Gastroesophageal sphincter (tissue), 3 donors: ENCODE measurements around the gene PPARG.
"Not testable (repeated sequence)": the region's sequence is repeated elsewhere in the genome, so short reads cannot be mapped to it uniquely, and the experiment has no call there.

ENCODE experiments used
- EP300 ChIP-seq: sonication (generic); formaldehyde crosslinking; IDR thresholded peaks from one replicate; pipeline ENCODE4 v1.6.1; 2017; ENCODE audit warnings: antibody characterized with exemption, mild to moderate bottlenecking
- POLR2A ChIP-seq, 2 donors: fragments of 450-650 bp; IDR thresholded peaks; one replicate each; pipeline ENCODE4 v1.6.1; 2017; ENCODE audit warnings: antibody characterized with exemption in 2 of 2, mild to moderate bottlenecking in 2 of 2, moderate library complexity in 1 of 2
- TF ChIP-seq, protein P1 (sequence below), 4 experiments: fragments of 200-600 bp in 2 of 4; fragments of 450-650 bp in 2 of 4; sonication (generic) in 1 of 4; IDR thresholded peaks; one replicate each; pipeline ENCODE4 v1.5.1; 2017 to 2019; ENCODE audit warnings: antibody characterized with exemption in 4 of 4, mild to moderate bottlenecking in 2 of 4, moderate library complexity in 2 of 4

DNA sequence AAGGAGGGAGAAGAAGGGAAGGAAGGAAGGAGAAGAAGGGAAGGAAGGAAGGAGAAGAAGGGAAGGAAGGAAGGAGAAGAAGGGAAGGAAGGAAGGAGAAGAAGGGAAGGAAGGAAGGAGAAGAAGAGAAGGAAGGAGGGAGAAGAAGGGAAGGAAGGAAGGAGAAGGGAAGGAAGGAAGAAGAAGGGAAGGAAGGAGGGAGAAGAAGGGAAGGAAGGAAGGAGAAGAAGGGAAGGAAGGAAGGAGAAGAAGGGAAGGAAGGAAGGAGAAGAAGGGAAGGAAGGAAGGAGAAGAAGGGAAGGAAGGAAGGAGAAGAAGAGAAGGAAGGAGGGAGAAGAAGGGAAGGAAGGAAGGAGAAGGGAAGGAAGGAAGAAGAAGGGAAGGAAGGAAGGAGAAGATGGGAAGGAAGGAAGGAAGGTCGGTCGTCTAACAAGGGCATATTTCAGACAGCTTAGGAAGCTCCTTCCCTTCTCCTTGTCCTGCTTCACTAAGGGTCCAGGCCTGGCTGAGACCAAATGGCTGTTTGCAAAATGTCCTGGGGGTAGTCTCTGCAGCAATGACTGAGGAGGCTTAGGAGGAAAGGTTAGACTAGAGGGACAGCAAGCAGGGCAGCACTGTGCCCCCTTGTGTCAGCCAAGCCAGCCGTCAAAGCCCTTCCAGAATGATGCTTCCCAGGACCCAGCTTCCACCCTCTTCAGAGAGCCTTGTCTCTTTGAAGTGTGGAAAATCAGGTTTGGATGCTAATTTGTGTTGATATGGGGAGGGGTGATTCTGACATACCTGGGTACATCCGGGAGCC lies 159.7 kb downstream of the PPARG start:
- TF ChIP-seq, protein P1, sequence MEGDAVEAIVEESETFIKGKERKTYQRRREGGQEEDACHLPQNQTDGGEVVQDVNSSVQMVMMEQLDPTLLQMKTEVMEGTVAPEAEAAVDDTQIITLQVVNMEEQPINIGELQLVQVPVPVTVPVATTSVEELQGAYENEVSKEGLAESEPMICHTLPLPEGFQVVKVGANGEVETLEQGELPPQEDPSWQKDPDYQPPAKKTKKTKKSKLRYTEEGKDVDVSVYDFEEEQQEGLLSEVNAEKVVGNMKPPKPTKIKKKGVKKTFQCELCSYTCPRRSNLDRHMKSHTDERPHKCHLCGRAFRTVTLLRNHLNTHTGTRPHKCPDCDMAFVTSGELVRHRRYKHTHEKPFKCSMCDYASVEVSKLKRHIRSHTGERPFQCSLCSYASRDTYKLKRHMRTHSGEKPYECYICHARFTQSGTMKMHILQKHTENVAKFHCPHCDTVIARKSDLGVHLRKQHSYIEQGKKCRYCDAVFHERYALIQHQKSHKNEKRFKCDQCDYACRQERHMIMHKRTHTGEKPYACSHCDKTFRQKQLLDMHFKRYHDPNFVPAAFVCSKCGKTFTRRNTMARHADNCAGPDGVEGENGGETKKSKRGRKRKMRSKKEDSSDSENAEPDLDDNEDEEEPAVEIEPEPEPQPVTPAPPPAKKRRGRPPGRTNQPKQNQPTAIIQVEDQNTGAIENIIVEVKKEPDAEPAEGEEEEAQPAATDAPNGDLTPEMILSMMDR (IDR thresholded peaks at IDR 0.05): not testable (repeated sequence)
- TF ChIP-seq POLR2A (IDR thresholded peaks at IDR 0.05); EP300: not testable (repeated sequence)
